Tibial nerve (tissue), 4 donors: ENCODE results near the gene MT1F.
"Not testable (repeated sequence)": the region's sequence is repeated elsewhere in the genome, so short reads cannot be mapped to it uniquely, and the experiment has no call there.

Experiments used
- EP300 ChIP-seq, 2 donors: sonication (generic); formaldehyde crosslinking; IDR thresholded peaks; one replicate each; pipeline ENCODE4 v1.6.1; 2017; ENCODE audit warnings: antibody characterized with exemption in 2 of 2, mild to moderate bottlenecking in 1 of 2
- POLR2A ChIP-seq, 2 donors: fragments of 450-650 bp; IDR thresholded peaks; one replicate each; pipeline ENCODE4 v1.6.1; 2017; ENCODE audit warnings: antibody characterized with exemption in 2 of 2, mild to moderate bottlenecking in 2 of 2, moderate library complexity in 2 of 2
- TF ChIP-seq, protein P1 (sequence below), 5 experiments: fragments of 200-600 bp in 3 of 5; fragments of 450-650 bp in 2 of 5; sonication (generic) in 3 of 5; IDR thresholded peaks; one replicate each; pipeline ENCODE4 v1.5.1; 2016 to 2019; ENCODE audit warnings: antibody characterized with exemption in 5 of 5, mild to moderate bottlenecking in 3 of 5, moderate library complexity in 2 of 5

DNA sequence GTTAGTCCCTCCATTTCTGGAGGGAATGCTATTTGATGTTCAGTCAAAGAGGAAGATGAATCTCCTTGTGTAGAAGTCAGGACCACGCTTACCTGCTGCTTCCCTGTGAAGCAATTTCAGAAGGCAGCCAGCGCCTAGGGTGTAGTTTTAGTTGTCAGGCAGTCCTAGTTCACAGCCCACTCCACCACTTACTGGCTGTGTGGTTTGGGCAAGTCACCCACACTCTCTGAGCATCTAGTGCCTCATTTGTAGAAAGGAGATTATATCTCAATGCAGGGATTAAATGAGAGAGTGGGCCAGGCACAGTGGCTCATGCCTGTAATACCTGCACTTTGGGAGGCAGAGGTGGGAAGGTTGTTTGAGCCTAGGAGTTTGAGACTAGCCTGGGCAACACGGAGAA is 14.4 kb downstream of the MT1F start:
- TF ChIP-seq, protein P1, sequence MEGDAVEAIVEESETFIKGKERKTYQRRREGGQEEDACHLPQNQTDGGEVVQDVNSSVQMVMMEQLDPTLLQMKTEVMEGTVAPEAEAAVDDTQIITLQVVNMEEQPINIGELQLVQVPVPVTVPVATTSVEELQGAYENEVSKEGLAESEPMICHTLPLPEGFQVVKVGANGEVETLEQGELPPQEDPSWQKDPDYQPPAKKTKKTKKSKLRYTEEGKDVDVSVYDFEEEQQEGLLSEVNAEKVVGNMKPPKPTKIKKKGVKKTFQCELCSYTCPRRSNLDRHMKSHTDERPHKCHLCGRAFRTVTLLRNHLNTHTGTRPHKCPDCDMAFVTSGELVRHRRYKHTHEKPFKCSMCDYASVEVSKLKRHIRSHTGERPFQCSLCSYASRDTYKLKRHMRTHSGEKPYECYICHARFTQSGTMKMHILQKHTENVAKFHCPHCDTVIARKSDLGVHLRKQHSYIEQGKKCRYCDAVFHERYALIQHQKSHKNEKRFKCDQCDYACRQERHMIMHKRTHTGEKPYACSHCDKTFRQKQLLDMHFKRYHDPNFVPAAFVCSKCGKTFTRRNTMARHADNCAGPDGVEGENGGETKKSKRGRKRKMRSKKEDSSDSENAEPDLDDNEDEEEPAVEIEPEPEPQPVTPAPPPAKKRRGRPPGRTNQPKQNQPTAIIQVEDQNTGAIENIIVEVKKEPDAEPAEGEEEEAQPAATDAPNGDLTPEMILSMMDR (IDR thresholded peaks at IDR 0.05) = not testable (repeated sequence)
- not testable (repeated sequence) for TF ChIP-seq EP300, POLR2A (IDR thresholded peaks at IDR 0.05)
